Activated naive CD4-positive, alpha-beta T cell treated with Interleukin-2 at 50 U/mL for 16 hours (primary cell): Measurements from ENCODE around the gene RASAL2.

Experiments
- DNase-seq: peaks from one replicate; pipeline ENCODE4 v3.0.0-alpha.2; 2020

The RASAL2 gene

DNA sequence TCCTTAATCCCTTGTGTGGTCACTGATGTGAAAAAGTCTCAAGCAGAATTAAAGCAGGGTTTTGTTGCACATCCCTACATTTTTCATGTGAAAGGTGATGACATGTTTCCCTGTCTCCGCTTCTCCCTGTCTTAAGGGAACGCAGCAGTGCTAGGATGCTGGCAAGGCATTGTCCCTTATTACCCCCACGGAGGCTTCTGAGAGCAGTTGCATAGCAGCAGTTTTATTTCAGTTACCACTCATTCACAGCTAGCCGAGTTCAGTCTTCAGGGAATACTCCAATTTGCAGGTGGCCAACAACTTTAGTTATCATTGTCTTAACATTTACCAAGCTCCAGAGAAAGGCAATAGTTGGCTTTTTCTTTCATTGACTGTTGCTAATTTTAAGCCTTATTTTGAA, 313.8 kb downstream of the RASAL2 start:
- no peak for DNase-seq

DNA sequence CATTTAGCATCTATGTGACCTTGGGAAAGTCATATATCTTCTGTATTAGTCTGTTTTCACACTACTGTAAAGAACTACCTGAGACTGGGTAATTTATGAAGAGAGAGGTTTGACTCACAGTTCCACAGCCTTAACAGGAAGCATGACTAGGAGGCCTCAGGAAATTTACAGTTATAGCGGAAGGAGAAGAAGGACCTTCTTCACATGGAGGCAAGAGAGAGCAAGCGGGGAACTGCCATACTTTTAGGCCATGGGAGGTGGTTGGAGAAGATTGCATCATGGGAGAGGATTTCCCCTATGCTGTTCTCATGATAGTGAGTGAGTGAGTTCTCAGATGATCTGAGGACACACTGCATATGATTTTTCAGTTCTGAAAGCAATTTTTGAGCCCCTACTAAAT, 315.0 kb downstream of the RASAL2 start:
- no peak for DNase-seq

GRCh38 chr1:178409541-178409940, 315.6 kb downstream of the RASAL2 start:
- DNase-seq, result no peak

GRCh38 chr1:178411756-178412399, 318.0 kb downstream of the RASAL2 start:
- DNase-seq, result no peak

DNA sequence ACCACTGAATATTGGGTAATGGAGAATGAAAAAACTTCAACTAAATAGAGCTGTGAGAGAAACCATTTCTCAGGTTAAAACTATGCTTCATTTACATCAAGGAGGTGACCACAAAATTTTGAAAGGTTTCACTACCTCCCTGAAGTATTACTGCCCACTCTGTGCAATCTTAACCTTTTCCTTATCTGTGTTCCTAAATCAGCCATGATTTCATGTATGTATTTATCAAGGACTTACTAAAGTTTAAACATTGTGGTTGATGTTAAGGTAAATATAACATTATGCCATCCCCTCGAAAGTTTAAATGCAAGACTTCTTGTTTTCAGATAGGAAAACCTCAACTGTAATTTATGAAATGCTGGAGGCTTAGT, 318.5 kb downstream of the RASAL2 start:
- no peak for DNase-seq

DNA sequence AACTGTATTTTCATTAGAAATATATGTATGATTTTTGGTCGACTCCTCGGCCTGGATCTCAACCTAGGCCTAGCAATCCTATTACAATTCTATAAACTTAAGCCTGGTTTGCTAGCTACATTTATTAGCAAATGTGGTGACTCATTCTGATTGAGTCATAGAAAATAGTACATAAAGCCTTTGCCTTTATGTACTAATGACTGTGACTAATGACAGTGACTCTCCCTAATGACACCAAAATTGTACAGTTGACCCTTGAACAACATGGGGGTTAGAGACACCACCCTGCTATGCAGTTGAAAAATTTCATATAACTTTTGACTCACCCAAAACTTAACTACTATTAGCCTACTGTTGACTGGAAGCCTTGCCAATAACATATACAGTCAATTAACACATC, 324.0 kb downstream of the RASAL2 start:
- DNase-seq, result no peak

- DNase-seq, result no peak
These were observed 324.5 kb downstream of the RASAL2 start for GRCh38 chr1:178418284-178418955.

GRCh38 chr1:178434360-178434759, 340.5 kb downstream of the RASAL2 start:
- DNase-seq, result no peak

DNA sequence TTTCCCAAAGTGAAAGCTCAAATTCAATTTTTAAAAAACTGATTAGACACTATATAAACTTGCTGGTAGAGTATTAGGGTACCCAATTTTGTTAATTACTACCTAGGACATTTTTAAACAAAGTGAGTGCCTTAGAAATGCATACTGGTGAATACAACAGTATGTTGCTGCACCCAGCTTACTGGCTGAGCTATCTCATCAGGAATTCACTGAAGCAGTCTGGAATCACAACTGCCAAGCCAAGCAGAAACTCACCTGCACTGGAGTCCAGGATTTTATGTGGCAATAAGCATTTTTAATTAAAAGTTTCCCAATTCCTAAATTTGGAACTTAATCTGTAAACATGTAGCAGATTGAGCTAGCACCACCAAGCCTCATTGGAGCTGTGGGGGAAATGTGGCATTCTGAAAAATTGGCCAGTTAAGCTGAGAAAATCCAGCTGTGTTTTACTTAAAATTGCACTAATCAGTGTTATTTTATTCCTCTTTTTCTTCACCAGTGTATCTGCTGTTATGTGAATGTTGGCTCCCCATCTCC, 341.1 kb downstream of the RASAL2 start:
- no peak for DNase-seq

- no peak for DNase-seq
These were observed 343.0 kb downstream of the RASAL2 start for GRCh38 chr1:178436899-178437298.

DNA sequence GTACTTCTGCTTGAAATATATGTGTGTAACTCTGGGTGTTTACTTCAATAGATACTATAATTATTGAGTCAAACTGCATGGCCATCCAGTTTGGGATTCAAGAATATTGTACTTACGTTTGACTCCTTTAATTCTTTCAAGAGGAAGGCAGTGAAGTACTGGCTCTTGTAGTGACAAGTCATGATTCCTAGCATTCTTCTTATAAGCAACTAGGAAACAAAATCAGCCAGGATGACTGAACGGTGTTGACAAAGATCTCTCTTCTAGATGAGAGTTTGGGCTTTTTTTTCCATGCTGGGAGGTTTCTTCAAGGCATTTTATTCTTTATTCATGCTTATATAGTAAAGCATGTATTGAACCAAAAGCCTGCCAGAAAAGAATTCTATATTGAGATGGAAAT, 344.5 kb downstream of the RASAL2 start:
- no peak for DNase-seq

DNA sequence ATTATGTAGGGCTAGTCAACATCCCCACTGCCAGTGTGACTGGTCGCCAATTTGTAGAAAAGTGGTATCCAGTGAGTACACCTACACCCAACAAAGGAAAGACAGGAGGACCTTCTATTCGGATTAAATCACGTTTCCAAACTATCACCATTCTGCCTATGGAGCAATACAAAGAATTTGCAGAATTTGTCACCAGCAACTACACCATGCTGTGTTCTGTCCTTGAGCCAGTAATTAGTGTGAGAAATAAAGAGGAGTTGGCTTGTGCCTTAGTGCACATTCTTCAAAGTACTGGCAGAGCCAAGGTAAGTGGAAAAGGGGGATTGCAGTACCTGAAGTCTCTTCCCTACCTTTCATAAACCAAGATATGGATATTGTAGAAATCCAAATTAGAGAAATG, 349.0 kb downstream of the RASAL2 start:
- no peak for DNase-seq

GRCh38 chr1:178450871-178451270, 357.0 kb downstream of the RASAL2 start:
- no peak for DNase-seq

- DNase-seq, result no peak
These were observed 357.6 kb downstream of the RASAL2 start for GRCh38 chr1:178451529-178451928.

DNA sequence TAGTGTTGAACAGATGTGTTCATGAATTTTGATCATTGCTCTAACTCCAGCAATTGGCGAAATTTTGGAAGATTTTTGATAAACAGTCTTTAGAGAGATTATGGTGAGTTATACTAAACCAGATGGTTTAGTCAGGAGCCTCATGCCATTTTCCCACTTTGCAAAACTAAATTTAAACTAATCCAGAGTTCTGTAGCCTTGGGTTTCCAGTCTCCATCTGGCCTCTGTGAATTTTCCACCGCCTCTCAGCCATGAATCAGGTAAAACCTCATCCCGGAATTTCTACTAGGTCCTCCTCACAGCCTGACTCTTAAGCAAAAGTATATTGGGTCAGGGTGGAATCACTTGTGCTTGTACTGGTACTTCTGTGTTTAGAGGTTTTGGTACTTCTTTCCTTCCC, 358.1 kb downstream of the RASAL2 start:
- DNase-seq, result no peak

DNA sequence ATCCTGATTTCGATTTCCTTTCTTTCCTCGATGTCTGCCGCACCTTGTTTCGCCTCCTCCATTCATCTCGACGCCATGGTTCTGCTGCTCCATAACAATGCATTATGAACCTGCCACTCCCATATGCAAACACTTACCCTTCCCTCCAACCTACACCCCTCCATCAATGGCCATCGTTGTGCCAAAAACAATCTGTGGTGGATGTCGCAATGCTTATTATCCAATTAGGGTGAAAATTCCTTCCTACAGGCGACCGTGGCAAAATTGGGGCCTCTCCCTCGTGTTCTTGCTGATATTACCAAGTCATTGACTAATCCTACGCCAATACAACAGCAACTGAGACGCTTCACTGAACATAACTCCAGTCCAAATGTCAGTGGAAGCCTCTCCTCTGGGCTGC, 362.6 kb downstream of the RASAL2 start:
- no peak for DNase-seq

GRCh38 chr1:178457651-178458050, 363.7 kb downstream of the RASAL2 start:
- no peak for DNase-seq

- DNase-seq, result no peak
These were observed 364.3 kb downstream of the RASAL2 start for GRCh38 chr1:178458203-178458602.

GRCh38 chr1:178461104-178461503, 367.2 kb downstream of the RASAL2 start:
- DNase-seq, result no peak

DNA sequence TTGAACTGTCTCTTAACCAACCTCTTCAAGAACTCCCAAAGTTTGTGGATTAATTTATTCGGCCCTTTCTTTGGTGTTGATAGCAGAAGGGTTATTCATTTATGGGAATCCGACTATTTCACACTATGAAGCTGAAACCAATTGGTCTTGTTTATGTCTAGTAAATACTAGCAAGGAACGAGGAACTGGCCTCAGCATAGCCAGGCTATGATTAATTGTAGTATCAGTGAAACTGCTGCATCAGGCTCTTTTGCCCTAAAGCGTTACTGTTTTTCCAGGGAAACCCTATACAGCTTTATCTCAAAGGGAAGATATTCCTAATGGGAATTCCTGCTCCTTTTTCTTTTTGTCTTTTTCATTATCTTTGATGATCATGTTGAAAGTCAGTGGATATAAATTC, 367.8 kb downstream of the RASAL2 start:
- no peak for DNase-seq

DNA sequence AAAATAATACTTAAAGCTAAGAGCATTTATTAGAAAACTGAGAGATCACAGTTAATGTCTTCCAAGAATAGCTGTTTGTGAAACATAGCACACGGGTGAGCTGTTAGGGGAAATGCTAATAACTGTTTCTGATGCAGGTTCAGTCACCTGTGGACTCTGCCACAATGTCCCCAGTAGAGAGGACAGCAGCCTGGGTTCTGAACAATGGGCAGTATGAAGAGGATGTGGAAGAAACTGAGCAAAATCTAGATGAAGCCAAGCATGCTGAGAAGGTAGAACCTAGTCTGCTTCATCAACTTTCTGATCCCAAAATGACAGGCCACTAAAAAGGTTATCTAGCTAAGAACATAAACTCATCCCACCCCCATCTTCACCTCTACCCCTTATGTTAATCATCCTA, 370.2 kb downstream of the RASAL2 start:
- no peak for DNase-seq

DNA sequence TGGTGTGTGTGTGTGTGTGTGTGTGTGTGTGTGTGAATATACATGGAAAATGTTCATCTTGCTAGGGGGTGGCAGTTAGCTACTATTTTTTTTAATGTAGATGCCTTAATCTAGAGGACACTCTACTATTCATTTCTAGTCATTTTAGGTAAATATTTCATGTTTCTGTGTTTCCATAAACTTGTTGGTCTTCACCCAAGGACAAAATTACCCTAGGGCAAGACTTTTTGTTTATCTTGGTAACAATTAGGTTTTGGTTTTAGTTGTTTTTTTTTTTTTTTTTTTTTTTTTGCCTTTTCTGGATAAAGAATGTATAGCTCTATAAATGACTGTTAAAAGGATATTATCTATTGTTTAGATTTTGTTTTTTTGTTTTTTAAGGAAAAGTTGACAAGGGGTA, 370.7 kb downstream of the RASAL2 start:
- no peak for DNase-seq

- no peak for DNase-seq
These were observed 371.1 kb downstream of the RASAL2 start for GRCh38 chr1:178465011-178465410.

- no peak for DNase-seq
These were observed 373.9 kb downstream of the RASAL2 start for GRCh38 chr1:178467837-178468236.

DNA sequence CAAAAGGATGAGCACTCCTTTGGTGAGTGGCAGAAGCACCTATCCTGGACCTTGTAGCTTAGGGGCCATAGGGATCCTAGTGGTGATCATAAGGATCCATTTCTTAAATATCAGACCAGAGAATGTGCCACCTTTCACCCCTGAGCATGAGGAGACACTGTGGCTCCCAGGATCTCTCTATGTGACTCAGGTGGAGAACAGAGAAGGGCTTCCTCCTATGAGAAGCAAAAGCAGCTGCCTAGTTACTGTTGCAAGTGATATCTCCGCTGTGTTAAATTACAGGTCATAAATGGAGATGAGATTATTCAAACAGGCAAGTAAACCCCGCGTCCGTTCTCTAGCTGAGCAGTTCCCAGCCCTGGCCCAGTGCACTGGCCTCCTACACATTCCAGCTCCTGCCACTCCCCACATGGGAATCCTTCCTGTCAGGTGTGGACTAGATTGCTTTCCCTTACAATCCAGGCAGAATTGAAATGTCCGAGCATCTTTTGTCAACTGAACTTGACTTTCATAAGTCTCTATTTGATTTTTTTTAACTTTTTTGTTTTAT, 376.6 kb downstream of the RASAL2 start:
- DNase-seq, result no peak
